GM12892 (cell line): ENCODE data around the gene RBP5.

Experiments used
- POLR2A ChIP-seq: IDR thresholded peaks from 2 replicates; pipeline ENCODE4 v1.6.1; 2011; ENCODE audit warnings: low read depth, low read length, control low read depth
- POLR2AphosphoS5 ChIP-seq: IDR thresholded peaks from 2 replicates; pipeline ENCODE4 v1.6.1; 2011; ENCODE audit warnings: low read depth, low read length, control low read depth
- TAF1 ChIP-seq: IDR thresholded peaks from 2 replicates; pipeline ENCODE4 v1.6.1; 2011; ENCODE audit warnings: low read depth, mild to moderate bottlenecking, control low read depth, low read length, borderline replicate concordance

DNA sequence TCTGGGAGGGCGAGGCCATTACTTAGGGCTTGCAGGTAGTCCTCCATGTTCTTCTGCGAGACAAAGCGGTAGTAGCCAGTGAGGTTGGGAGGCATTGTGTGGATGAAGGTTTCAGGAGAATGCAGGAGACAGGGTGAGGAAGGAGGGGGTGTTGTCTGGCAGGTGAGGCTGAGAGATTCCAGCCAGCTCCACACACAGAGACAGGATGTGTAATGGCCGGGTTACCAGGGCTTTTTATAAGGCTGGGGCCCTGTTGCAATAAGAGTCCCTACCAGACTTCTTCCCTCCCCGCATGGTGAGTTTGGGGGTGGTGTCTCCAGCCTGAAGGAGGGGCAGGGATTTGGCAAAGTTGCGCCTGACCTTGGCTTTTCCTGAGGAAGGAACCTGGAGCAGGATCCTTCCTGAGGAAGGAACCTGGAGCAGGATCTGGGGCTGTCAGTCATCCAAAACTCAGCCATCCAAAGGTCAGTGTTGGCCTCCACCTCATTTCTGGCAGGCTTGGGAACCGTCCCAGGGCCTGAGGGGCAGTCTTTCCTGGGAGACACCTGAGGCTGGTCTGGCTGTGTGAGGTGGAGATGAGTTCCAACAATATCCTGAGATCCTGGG is at the start of gene RBP5:
- TF ChIP-seq POLR2AphosphoS5 (no peak), POLR2A (no peak), TAF1 (no peak)
